HG03469 (cell line): ENCODE data around the gene BCCIP.

Source experiments
- ATAC-seq: cut with Tn5 transposase; IDR thresholded peaks from one replicate; pipeline ENCODE4 v1.9.1; 2021; ENCODE audit warnings: mild to moderate bottlenecking, moderate library complexity, moderate number of reproducible peaks; ENCODE audit not compliant: unreplicated experiment

BCCIP gene

GRCh38 chr10:125822878-125823662, at the start of gene BCCIP, which contains the start of gene UROS:
BCCIP (plus strand) TSS chr10:125823546; CDS start chr10:125823558, 12 bp downstream.
UROS (minus strand) TSS chr10:125823258; CDS start chr10:125816499, 6,759 bp downstream.
- peak; percentile 52 for ATAC-seq

GRCh38 chr10:125773687-125774543, 49.4 kb upstream of the BCCIP start:
- ATAC-seq = no peak

GRCh38 chr10:125774581-125775191, 48.7 kb upstream of the BCCIP start:
- no peak for ATAC-seq

- ATAC-seq = no peak
Measured at GRCh38 chr10:125775491-125776106, 47.7 kb upstream of the BCCIP start, which contains the start of gene MMP21. MMP21 (minus strand) TSS chr10:125775821; CDS start chr10:125775821, 0 bp downstream.

GRCh38 chr10:125777806-125778205, 45.5 kb upstream of the BCCIP start:
- ATAC-seq = no peak

- ATAC-seq = no peak
Measured at GRCh38 chr10:125778556-125778955, 44.8 kb upstream of the BCCIP start.

GRCh38 chr10:125779403-125780327, 43.7 kb upstream of the BCCIP start:
- ATAC-seq = no peak

- no peak for ATAC-seq
Measured at GRCh38 chr10:125781374-125781773, 42.0 kb upstream of the BCCIP start.

GRCh38 chr10:125782054-125782453, 41.3 kb upstream of the BCCIP start:
- no peak for ATAC-seq

- ATAC-seq = no peak
Measured at GRCh38 chr10:125782616-125783015, 40.7 kb upstream of the BCCIP start.

- ATAC-seq = no peak
Measured at GRCh38 chr10:125783408-125783807, 39.9 kb upstream of the BCCIP start.

- ATAC-seq = peak; percentile 80
Measured at GRCh38 chr10:125783957-125784356, 39.4 kb upstream of the BCCIP start.

GRCh38 chr10:125785791-125786190, 37.6 kb upstream of the BCCIP start:
- no peak for ATAC-seq

- ATAC-seq = no peak
Measured at GRCh38 chr10:125788156-125789034, 35.0 kb upstream of the BCCIP start.

- ATAC-seq = no peak
Measured at GRCh38 chr10:125792342-125793300, 30.7 kb upstream of the BCCIP start.

- no peak for ATAC-seq
Measured at GRCh38 chr10:125795128-125795527, 28.2 kb upstream of the BCCIP start.

GRCh38 chr10:125795637-125796190, 27.6 kb upstream of the BCCIP start:
- ATAC-seq = no peak
